K562 (cell line): Measurements from ENCODE around the gene LRRC74B. TPM values are rescaled to one million over a fixed set of nuclear protein-coding genes. Genes with fewer than 3 reads are reported as not detected.

Experiments used
- ATF2 ChIP-seq: sonication (generic); formaldehyde crosslinking; IDR thresholded peaks from 2 replicates; pipeline ENCODE4 v1.8.1; 2022; ENCODE audit warnings: missing genetic modification reagents
- ELF2 ChIP-seq: fragments of 250-450 bp; sonication (Bioruptor Pico); IDR thresholded peaks from 2 replicates; pipeline ENCODE4 v1.5.0; 2021; ENCODE audit warnings: mild to moderate bottlenecking
- EP400 ChIP-seq: fragments of 450-650 bp; IDR thresholded peaks from 2 replicates; pipeline ENCODE4 v1.6.1; 2017; ENCODE audit warnings: antibody characterized with exemption, mild to moderate bottlenecking, moderate library complexity
- FOSL1 ChIP-seq: fragments of 200-800 bp; sonication (Bioruptor generic); conservative IDR thresholded peaks from 2 replicates; pipeline ENCODE4 v1.6.1; 2016; ENCODE audit warnings: missing genetic modification characterization, missing compliant biosample characterization
- HDAC3 ChIP-seq: fragments of 450-650 bp; IDR thresholded peaks from 2 replicates; pipeline ENCODE4 v1.6.1; 2018; ENCODE audit warnings: borderline replicate concordance, mild to moderate bottlenecking, moderate library complexity; ENCODE audit not compliant: partially characterized antibody
- HOXB6 ChIP-seq: fragments of 250-450 bp; sonication (Bioruptor Pico); IDR thresholded peaks from 2 replicates; pipeline ENCODE4 v1.5.1; 2022; ENCODE audit warnings: mild to moderate bottlenecking, borderline replicate concordance
- ID3 ChIP-seq, 2 experiments: fragments of 250-450 bp in 1 of 2; fragments of 450-650 bp in 1 of 2; sonication (Bioruptor Pico) in 1 of 2; IDR thresholded peaks; 2 replicates each; pipeline versions ENCODE4 v1.6.1 to v1.8.0; 2016 to 2021; ENCODE audit warnings: mild to moderate bottlenecking in 2 of 2, moderate library complexity in 2 of 2, missing compliant biosample characterization in 1 of 2, missing genetic modification characterization in 1 of 2
- ILK ChIP-seq: fragments of 450-650 bp; IDR thresholded peaks from 2 replicates; pipeline ENCODE4 v1.6.1; 2016; ENCODE audit warnings: missing genetic modification characterization, low read depth, mild to moderate bottlenecking, missing compliant biosample characterization, moderate library complexity, borderline replicate concordance
- MBD1 ChIP-seq: fragments of 250-450 bp; sonication (Bioruptor Pico); IDR thresholded peaks from 2 replicates; pipeline ENCODE4 v1.8.0; 2022; ENCODE audit warnings: inconsistent platforms
- RAD21 ChIP-seq, 2 experiments: fragments of 250-450 bp in 1 of 2; fragments of 450-650 bp in 1 of 2; sonication (Bioruptor Pico) in 1 of 2; formaldehyde crosslinking in 1 of 2; IDR thresholded peaks in 1 of 2; conservative IDR thresholded peaks in 1 of 2; 2 replicates each; pipeline versions ENCODE4 v1.4.0 to v1.8.0; 2020 to 2022; ENCODE audit warnings: mild to moderate bottlenecking in 2 of 2, moderate library complexity in 1 of 2
- SRSF3 ChIP-seq: fragments of 200-400 bp; formaldehyde crosslinking; IDR thresholded peaks from 2 replicates; pipeline ENCODE4 v1.6.1; 2016; ENCODE audit warnings: mild to moderate bottlenecking, low read length, moderate library complexity; ENCODE audit not compliant: insufficient read depth
- USF2 ChIP-seq: sonication (generic); formaldehyde crosslinking; IDR thresholded peaks from 2 replicates; pipeline ENCODE4 v1.5.0; 2020; ENCODE audit warnings: missing genetic modification reagents
- XRCC5 ChIP-seq: fragments of 200-400 bp; formaldehyde crosslinking; IDR thresholded peaks from 2 replicates; pipeline ENCODE4 v1.6.1; 2017; ENCODE audit warnings: low read depth, mild to moderate bottlenecking, low read length
- ZNF140 ChIP-seq: fragments of 250-450 bp; sonication (Bioruptor Pico); IDR thresholded peaks from 2 replicates; pipeline ENCODE4 v1.8.0; 2021; ENCODE audit warnings: moderate library complexity, mild to moderate bottlenecking, inconsistent platforms
- ZNF609 ChIP-seq: sonication (generic); formaldehyde crosslinking; IDR thresholded peaks from 2 replicates; pipeline ENCODE4 v1.8.1; 2023; ENCODE audit warnings: missing genetic modification reagents, mild to moderate bottlenecking, borderline replicate concordance
- polyA plus RNA-seq, 8 experiments: library from polyadenylated mRNA; depleted of rRNA in 4 of 8; stranded (reverse) in 5 of 8; unstranded in 3 of 8; fragments of >200 nt; fragmentation: Nextera tagmentation in 2 of 8; fragmentation: Illumina TruSeq in 1 of 8; extraction: Ambion mirVana in 2 of 8; extraction: Trizol in 1 of 8; gene quantifications; 2 replicates each; pipeline versions ENCODE4 v1.2.1 to v1.2.3, GENCODE V29; 2011 to 2014; ENCODE audit warnings: inconsistent platforms in 1 of 8, missing spikeins in 1 of 8
- total RNA-seq, 7 experiments: library from RNA; depleted of rRNA in 6 of 7; stranded (reverse); fragments of >200 nt in 6 of 7; fragmentation: Illumina TruSeq in 2 of 7; extraction: Trizol in 2 of 7; gene quantifications; 2 replicates each; pipeline versions ENCODE4 v1.2.1 to v1.2.3, GENCODE V29; 2011 to 2021; ENCODE audit warnings: low replicate concordance in 1 of 7

The LRRC74B gene
- total and polyA plus RNA-seq, 9 of the 15 experiments (the other 6 are each of a cell fraction or from before 2014, with no cell fraction given) = not detected

- TF ChIP-seq MBD1 (peak; percentile 74; the same call in 1 of the 2 replicates), EP400 (peak; percentile 77; the same call in 1 of the 2 replicates), ELF2 (CRISPR knock-in tag) (peak; percentile 24; the same call in 1 of the 2 replicates), ILK (tag) (no peak), ATF2 (CRISPR knock-in tag) (no peak), SRSF3 (no peak), XRCC5 (no peak), USF2 (CRISPR knock-in tag) (no peak), RAD21 (CRISPR knock-in tag; conservative IDR thresholded peaks at IDR 0.05 in 1 of 2, IDR thresholded peaks at IDR 0.05 in 1 of 2) (no peak), HDAC3 (peak; percentile 80), ID3 (CRISPR knock-in tag; IDR thresholded peaks at IDR 0.05) (no peak), ID3 (tag; IDR thresholded peaks at IDR 0.05) (peak; percentile 69; the same call in 1 of the 2 replicates), HOXB6 (peak; percentile 90; the same call in 1 of the 2 replicates), FOSL1 (tag) (peak; percentile 67), ZNF609 (CRISPR knock-in tag) (no peak), ZNF140 (CRISPR knock-in tag) (no peak)
Measured at GRCh38 chr22:21108379-21109115, 62.8 kb downstream of the LRRC74B start (continued).
